ENCODE measurements around the gene CCL2. TPM values are rescaled to one million over a fixed set of nuclear protein-coding genes. Genes with fewer than 3 reads are reported as not detected.

Gene CCL2
- total RNA-seq, 2 experiments from 2014 or later = not detected

DNA sequence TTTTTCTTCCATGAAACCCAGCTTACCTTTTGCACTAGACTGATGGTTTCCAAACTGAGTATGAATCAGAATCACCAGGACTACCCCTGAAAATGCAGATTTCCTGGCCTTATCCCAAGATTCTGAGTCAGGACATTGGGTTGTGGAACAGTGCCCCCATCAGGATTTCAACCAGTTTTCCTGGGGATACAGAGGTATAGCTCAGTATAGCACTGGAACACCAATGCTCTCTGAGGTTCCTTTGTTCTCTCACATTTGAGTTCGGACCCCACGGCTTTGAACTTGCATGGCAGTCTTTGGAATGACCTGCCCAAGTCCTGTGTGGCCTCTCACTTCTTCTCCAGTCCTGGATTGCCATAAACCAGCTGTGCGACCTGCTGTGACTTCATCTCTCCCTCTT lies 51.4 kb downstream of the CCL2 start:
- intact Hi-C loops (cut with micrococcal nuclease) = no loop called here
- Mint-ChIP-seq H3K4me3 (no peak overlapping the region), H3K36me3 (no peaks in the 10 kb centered on the region), H3K4me1 (ENCODE audit: low read depth) (no peaks in the 10 kb centered on the region), H3K27ac (no peak overlapping the region), H3K9me3 (no peaks in the 10 kb centered on the region), H3K27me3 (peaks cover 15% of the 10 kb centered on the region)
- ChIA-PET CTCF (no interaction called here), POLR2A (no interaction called here)
- DNase-seq = no peak

Other genes starting within 250 kb of the CCL2 start
- gene CCL7, start 14.9 kb downstream of the CCL2 start, total RNA-seq = not detected
- gene CCL11, start 30.5 kb downstream of the CCL2 start, total RNA-seq = not detected
- gene CCL8, start 64.2 kb downstream of the CCL2 start, total RNA-seq = not detected
- not detected for gene CCL13, start 101.2 kb downstream of the CCL2 start, total RNA-seq
- under 1 TPM; 0.44 to 0.67 TPM for gene CCL1, start 107.9 kb downstream of the CCL2 start, total RNA-seq

Data from activated CD4-positive, alpha-beta memory T cell treated with anti-CD3 and anti-CD28 coated beads for 36 hours (primary cell).